Urinary bladder (tissue), 4 donors: ENCODE measurements around the gene NT5C2. TPM values are rescaled to one million over a fixed set of nuclear protein-coding genes. Genes with fewer than 3 reads are reported as not detected.
"Not testable (repeated sequence)": the region's sequence is repeated elsewhere in the genome, so short reads cannot be mapped to it uniquely, and the experiment has no call there.

Source experiments
- DNase-seq: peaks from one replicate; pipeline ENCODE4 v3.0.0-alpha.2; 2015; ENCODE audit errors: extremely low spot score
- H3K27ac ChIP-seq: one replicate; pipeline ENCODE4 v1.5.1; 2013; ENCODE audit warnings: low read depth, mild to moderate bottlenecking, moderate library complexity
- H3K36me3 ChIP-seq: one replicate; pipeline ENCODE4 v1.6.1; 2013; ENCODE audit warnings: mild to moderate bottlenecking, moderate library complexity; ENCODE audit not compliant: insufficient read depth
- H3K4me1 ChIP-seq: one replicate; pipeline ENCODE4 v1.6.1; 2013; ENCODE audit warnings: mild to moderate bottlenecking, moderate library complexity; ENCODE audit not compliant: insufficient read depth
- H3K4me3 ChIP-seq: one replicate; pipeline ENCODE4 v1.5.1; 2013; ENCODE audit warnings: low read depth, low read length
- WGBS: extraction: QIAGEN DNeasy Blood & Tissue Kit; methylation state at CpG from one replicate; pipeline ENCODE4 v1.1.7; 2013; 5-methylcytosine and 5-hydroxymethylcytosine counted together
- polyA plus RNA-seq: library from polyadenylated mRNA; stranded (reverse); fragments of 200-250 nt; gene quantifications from one replicate; pipeline ENCODE4 v1.2.3, GENCODE V29; 2013
- total RNA-seq: library from RNA; depleted of rRNA; stranded (reverse); fragments of >200 nt; gene quantifications from one replicate; pipeline ENCODE4 v1.2.3, GENCODE V29; 2014
- donor health status: healthy with polysubstance abuse.
- donor health status: healthy.

Gene NT5C2
- total and polyA plus RNA-seq, 2 donors: 51.5 to 162 TPM

DNA sequence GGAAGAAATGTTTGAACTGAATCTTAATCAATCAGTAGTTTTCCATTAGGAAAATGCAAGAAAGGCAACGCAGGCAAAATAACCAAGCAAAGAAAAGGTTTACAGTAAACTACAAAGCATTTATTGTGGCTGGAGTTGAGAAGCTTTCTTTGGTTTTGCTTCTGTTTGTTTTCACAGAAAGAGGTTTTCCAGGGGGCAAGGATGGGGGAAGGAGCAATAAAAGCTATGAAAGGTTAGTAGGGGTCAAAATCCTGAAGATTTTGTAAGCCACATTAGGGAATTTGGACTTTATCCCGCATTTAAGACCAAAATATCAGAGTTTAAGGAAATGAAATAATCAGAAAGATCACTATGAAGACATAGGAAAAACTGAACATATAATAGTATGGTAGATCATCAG lies 51.1 kb downstream of the NT5C2 start:
- Histone ChIP-seq H3K27ac (no peak overlapping the region), H3K36me3 (peaks cover 2% of the 10 kb centered on the region), H3K4me1 (no peaks in the 10 kb centered on the region), H3K4me3 (no peak overlapping the region)
- no peak for DNase-seq
- WGBS: 59% methylated on average over 2 of the region's 2 CpGs

GRCh38 chr10:103140469-103140868 lies 52.6 kb downstream of the NT5C2 start:
- WGBS: 69% methylated on average over 1 of the region's 1 CpG
- no peak for DNase-seq
- Histone ChIP-seq H3K4me3 (no peak overlapping the region), H3K4me1 (no peaks in the 10 kb centered on the region), H3K27ac (no peak overlapping the region), H3K36me3 (peaks cover 2% of the 10 kb centered on the region)

DNA sequence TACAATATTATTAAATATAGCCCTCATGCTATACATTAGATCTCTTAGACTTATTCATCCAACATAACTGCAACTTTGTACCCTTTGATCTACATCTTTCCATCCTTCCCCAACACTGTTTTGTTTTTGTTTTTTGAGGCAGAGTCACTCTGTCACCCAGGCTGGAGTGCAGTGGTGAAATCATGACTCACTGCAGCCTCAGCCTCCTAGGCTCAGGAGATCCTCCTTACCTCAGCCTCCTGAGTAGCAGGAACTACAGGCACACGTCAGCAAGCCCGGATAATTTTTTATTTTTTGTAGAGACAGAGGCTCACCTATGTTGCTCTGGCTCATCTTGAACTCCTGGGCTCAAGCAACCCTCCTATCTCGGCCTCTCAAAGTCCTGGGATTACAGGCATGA lies 53.3 kb downstream of the NT5C2 start:
- no peak overlapping the region for H3K27ac ChIP-seq
- no peak for DNase-seq
- H3K36me3 ChIP-seq: peaks cover 2% of the 10 kb centered on the region
- 73% methylated on average over 3 of the region's 3 CpGs for WGBS
- H3K4me1 ChIP-seq: no peaks in the 10 kb centered on the region
- no peak overlapping the region for H3K4me3 ChIP-seq

GRCh38 chr10:103135168-103135567 lies 57.9 kb downstream of the NT5C2 start:
- H3K4me1 ChIP-seq, H3K4me3 ChIP-seq, DNase-seq, H3K36me3 ChIP-seq, H3K27ac ChIP-seq: not testable (repeated sequence)
- WGBS: 89% methylated on average over 3 of the region's 3 CpGs

DNA sequence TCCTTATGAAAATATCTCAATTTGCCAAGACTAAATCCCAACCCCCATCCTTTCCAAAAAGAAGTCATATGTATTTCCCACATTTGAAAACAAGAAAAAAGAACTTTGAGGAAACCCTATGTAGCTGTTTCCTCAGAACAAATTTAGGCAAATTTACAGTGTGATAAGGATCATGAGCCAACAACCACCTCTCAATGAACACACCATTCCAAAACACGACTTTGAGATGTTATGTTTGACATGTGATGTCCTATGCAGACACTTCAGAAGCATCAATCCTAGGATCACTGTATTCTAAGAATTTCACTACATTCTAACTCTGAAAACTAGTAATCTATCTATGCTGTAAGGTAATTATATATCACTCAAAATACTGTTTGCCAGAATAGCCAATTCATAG lies 62.2 kb downstream of the NT5C2 start:
- peaks cover 3% of the 10 kb centered on the region for H3K36me3 ChIP-seq
- H3K4me3 ChIP-seq: no peak overlapping the region
- no peak overlapping the region for H3K27ac ChIP-seq
- no peaks in the 10 kb centered on the region for H3K4me1 ChIP-seq
- DNase-seq: no peak
- 76% methylated on average over 1 of the region's 1 CpG for WGBS

GRCh38 chr10:103130180-103130579 lies 62.9 kb downstream of the NT5C2 start:
- not testable (repeated sequence) for H3K4me1 ChIP-seq, DNase-seq, H3K36me3 ChIP-seq, H3K27ac ChIP-seq, H3K4me3 ChIP-seq
- WGBS: 93% methylated on average over 4 of the region's 5 CpGs

GRCh38 chr10:103127241-103127640 lies 65.8 kb downstream of the NT5C2 start:
- no peak for DNase-seq
- Histone ChIP-seq H3K27ac (no peak overlapping the region), H3K4me3 (no peak overlapping the region), H3K4me1 (peaks cover 1% of the 10 kb centered on the region), H3K36me3 (no peaks in the 10 kb centered on the region)
- 76% methylated on average over 1 of the region's 1 CpG for WGBS

DNA sequence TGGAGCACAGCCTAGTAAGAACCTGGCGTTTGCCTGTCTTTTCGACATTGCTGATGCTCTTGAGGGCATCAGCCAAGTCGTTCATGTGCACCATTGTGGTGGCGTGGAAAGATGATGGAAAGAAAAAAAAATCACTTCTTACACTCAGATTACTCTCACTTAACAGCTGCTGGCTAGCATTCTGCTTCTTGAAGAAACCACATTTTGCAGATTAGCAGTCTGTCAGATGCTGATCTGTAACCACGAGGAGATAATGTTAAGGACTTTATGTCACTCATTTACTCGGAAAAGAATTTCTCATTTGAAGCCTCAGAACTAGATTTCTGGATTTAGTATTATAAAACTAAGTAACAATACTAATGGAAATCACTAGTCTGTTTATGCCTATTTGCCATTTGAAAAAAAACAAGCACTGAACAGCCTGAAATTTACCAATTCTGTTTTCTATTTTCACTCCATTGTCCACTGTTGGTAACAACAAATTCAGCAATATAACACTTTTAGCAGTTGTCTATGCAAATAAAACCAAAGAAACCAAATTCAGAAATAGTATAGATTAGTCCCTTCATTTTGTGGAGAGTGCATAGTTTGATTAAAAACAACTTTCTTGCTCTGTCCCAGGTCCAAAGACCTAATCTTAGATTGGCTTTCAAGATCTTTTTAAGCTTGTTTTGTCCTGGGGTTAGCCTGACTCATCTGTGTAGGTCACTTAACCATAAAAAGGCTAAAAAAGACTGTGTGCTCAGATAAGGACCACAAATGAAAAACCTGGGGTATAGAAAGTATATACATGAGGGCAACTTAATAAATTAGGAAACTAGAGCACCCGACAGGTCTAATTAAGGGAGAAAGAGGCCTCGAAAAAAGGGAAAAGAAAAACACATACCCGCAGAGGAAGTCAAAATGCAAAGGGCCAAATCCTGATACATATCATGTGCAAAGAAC lies 67.5 kb downstream of the NT5C2 start:
- WGBS: 64% methylated on average over 9 of the region's 9 CpGs
- H3K4me3 ChIP-seq: no peak overlapping the region
- no peaks in the 10 kb centered on the region for H3K36me3 ChIP-seq
- H3K4me1 ChIP-seq: peaks cover 1% of the 10 kb centered on the region
- no peak for DNase-seq
- no peak overlapping the region for H3K27ac ChIP-seq

DNA sequence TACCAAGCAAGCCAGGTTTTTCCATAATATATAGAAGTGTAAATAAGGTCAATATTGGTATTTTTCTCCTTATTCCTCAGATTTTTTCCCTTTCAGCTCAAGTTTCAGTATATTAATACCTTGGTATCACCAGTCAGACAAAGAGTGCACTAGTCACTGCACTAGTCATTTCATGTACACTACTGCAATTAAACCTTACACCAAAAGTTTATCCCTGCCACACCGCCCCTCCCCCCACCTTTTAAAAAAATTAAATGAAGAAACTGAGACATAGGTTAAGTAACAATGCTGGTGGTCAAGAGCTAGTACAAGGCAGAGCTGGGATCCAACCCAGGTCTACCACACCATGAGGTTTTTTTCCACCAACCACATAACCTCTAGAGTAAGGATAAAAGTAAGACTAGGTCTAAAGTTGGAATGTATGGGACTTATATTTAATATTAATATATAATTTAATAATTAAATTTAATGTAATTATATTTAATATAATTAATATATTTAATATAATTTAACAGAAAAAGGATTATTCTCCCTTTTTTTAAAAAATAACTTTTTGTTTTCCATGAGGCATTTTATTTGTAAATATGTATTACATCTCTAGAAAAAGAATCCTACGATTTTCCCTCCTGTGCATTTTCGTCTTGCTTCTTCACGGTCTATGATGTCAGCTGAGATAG lies 68.5 kb downstream of the NT5C2 start:
- H3K4me3 ChIP-seq: no peak overlapping the region
- no peak for DNase-seq
- no peaks in the 10 kb centered on the region for H3K36me3 ChIP-seq
- WGBS: 95% methylated on average over 4 of the region's 4 CpGs
- H3K27ac ChIP-seq: no peak overlapping the region
- peaks cover 1% of the 10 kb centered on the region for H3K4me1 ChIP-seq

GRCh38 chr10:103123282-103124024 lies 69.6 kb downstream of the NT5C2 start:
- no peak for DNase-seq
- no peak overlapping the region for H3K4me3 ChIP-seq
- no peaks in the 10 kb centered on the region for H3K36me3 ChIP-seq
- WGBS: 59% methylated on average over 7 of the region's 7 CpGs
- H3K4me1 ChIP-seq: peaks cover 1% of the 10 kb centered on the region
- H3K27ac ChIP-seq: peak overlapping the region; percentile 27

DNA sequence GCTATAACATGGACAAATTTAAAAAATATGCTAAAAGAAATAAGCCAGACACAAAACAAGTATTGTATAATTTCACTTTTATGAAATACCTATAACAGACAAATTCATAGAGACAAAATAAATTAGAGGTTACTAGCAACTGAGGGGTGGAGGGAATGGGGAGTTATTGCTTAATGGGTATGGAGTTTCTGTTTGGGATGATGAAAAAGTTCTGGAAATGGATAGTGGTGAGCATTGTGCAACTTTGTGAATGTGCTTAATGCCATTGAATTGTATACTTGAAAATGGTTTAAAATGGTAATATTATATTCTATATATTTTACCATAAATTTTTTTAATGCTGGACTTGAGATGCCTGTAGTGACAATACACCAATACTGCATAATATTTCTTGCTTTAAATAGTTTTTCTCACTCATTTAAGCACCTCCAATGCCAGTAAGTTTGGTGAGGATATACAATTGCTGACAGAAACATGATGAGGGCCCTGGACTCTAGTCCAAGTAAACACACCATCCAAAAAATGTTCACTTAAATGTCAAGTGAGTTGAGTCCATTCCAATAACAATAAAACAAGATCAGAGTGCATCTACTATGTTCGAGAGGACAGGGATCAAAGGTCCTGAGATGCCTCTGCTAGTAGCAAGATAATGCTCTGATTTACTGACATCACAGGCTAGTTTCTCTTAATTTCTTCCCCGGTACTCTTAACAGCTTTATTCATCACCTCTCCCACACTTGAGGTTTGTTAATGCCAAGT lies 71.9 kb downstream of the NT5C2 start:
- no peak for DNase-seq
- WGBS: 24% methylated on average over 2 of the region's 2 CpGs
- Histone ChIP-seq H3K36me3 (no peaks in the 10 kb centered on the region), H3K4me3 (no peak overlapping the region), H3K4me1 (peaks cover 1% of the 10 kb centered on the region), H3K27ac (no peak overlapping the region)

GRCh38 chr10:103120546-103120945 lies 72.5 kb downstream of the NT5C2 start:
- no peak overlapping the region for H3K27ac ChIP-seq
- H3K4me3 ChIP-seq: no peak overlapping the region
- H3K36me3 ChIP-seq: no peaks in the 10 kb centered on the region
- WGBS: 74% methylated on average over 2 of the region's 2 CpGs
- DNase-seq: no peak
- H3K4me1 ChIP-seq: peaks cover 1% of the 10 kb centered on the region

GRCh38 chr10:103117247-103117646 lies 75.8 kb downstream of the NT5C2 start:
- H3K4me3 ChIP-seq: no peak overlapping the region
- WGBS: 97% methylated on average over 2 of the region's 2 CpGs
- no peak for DNase-seq
- no peaks in the 10 kb centered on the region for H3K36me3 ChIP-seq
- no peaks in the 10 kb centered on the region for H3K4me1 ChIP-seq
- no peak overlapping the region for H3K27ac ChIP-seq
